Activated T-cell treated with anti-CD3 and anti-CD28 coated beads for 48 hours (primary cell): ENCODE results near the gene FARP1.

Source experiments
- DNase-seq: peaks from one replicate; pipeline ENCODE4 v3.0.0-alpha.2; 2020; ENCODE audit warnings: low read depth

FARP1 gene

GRCh38 chr13:98175823-98176222 is 32.9 kb downstream of the FARP1 start:
- DNase-seq: no peak

GRCh38 chr13:98176777-98177608 is 34.1 kb downstream of the FARP1 start, which contains the start of gene RNF113B:
RNF113B (minus strand) TSS chr13:98177269; CDS start chr13:98177236, 33 bp downstream.
- DNase-seq: no peak

DNA sequence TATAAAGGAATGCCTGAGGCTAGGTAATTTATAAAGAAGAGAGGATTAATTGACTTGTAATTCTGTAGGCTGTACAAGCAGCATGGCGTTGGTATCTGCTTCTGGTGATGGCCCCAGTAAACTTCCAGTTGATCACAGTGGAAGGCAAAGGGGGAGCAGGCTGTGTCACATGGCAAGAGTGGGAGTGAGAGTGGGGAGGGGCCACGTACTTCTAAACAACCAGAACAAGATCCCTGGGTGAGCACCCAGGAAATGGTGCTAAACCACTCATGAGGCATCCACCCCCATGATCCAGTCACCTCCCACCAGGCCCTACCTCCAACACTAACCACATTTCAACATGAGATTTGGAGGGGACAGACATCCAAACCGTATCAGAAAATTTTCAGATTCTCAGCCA is 37.2 kb downstream of the FARP1 start:
- no peak for DNase-seq

GRCh38 chr13:98181111-98181815 is 38.4 kb downstream of the FARP1 start:
- no peak for DNase-seq

GRCh38 chr13:98182153-98182552 is 39.3 kb downstream of the FARP1 start:
- DNase-seq: no peak

- no peak for DNase-seq
Observed at GRCh38 chr13:98182589-98182988, 39.7 kb downstream of the FARP1 start.

GRCh38 chr13:98184792-98185191 is 41.9 kb downstream of the FARP1 start:
- DNase-seq: no peak

DNA sequence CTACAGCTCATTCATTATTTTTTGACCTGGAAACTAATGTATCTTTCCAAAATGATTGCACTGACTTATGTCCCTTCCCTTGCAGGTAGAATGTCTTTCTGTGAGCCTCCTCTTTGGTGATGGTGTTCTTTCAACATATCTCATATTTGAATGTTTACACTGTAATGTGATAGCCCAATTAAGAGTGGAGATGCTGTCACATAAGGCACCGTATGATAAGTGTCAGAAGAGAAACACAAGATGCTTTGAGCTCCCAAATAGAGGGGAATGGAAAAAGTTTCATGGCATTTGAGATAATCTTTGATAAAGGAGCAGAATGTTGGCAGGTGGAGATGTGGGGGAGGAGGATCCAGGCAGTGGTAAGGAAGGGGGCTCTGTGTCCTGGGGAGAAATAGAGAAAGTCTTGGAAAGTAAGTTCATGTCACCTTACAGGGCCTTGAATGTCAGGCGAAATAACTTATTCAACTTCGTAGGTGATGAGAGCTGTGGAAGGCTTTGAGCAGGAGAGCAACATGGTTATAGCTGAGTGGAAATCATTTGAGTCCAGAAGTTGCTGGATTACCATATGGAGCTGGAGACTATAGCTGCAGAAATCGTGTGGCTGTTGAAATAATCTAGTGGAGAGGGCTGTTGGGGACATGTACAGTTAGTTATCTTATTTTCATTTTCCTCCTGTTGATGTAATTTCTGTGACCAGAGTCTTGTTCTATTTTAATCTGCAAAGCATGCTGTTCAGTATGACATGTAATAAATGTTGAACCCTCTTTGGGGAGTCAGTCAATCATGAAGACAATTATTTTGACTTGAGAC is 44.5 kb downstream of the FARP1 start:
- no peak for DNase-seq

DNA sequence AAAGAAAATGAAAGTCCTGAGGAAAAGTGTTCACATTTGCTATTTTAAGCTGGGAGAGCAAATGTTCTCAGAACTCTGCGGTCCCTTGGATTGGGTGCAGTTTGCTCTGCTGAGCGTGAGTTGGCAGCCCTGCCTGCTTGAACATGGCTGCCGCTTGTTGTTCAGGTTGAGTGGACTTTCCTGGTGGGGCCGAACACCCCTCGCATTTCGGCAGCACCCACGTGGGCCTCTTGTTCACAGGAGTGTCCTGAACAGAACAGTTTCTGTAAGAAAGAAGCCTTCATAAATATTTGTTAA is 45.0 kb downstream of the FARP1 start:
- DNase-seq: no peak

DNA sequence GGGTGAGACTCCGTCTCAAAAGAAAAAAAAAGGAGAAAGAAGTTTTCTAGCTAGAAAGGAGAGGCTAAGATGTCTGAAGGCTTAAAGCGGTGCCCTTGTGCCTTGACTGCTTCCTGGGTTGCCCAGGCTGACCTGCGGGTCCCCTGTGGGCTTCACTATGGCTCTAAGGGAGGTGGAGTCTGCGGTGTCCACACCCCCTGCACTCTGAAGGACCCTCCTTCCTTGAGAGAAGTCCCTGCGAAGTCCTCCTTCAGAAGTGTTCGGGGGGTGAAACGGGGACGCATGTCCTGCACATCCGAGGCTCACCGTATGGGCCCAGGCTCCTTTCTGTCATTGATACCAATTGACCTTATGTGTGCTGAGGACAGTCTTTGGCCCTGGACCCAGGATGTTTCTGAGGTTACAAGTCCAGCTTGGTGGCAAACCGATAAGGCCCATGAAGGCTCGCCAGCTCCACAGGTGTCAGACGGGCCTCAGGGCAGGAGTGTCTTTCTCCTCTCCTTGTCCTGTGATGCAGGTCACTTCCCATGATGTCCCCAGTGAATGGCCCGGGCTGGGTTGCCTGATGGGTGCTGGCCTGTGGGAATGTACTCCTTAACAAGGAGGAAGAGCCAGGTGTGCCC is 45.8 kb downstream of the FARP1 start:
- no peak for DNase-seq

DNA sequence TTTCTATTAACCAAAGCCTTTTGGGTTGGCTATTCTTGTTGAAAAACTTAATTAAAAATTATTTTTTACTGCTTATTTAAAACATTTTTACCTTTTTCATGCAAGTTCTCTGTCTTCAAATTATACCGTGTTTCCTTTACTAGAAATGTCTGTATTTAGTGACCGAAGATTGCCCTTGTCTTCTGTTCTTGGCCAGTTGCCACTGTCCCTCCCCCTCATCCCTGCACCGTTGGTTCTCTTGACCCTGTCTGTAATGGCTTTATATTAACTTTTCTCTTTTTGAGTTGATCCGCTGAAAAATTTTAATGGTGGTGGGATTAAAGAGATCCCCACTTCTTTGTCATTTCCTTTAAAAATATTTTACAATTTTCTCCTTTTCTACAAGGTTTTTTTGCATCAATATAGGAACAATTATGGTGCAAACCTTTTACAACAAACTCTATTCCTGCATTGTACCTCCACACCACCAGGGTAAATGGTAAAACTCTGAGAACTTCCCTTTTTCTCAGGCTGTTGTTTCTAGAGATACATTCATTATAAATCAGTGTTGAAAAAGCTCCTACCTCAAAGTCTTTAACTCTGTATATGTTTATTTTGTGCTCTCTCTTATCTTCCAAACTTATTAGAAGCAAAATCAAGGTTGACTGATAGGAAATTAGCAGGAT is 47.1 kb downstream of the FARP1 start:
- DNase-seq: no peak

GRCh38 chr13:98190889-98191444 is 48.1 kb downstream of the FARP1 start:
- DNase-seq: no peak

- no peak for DNase-seq
Observed at GRCh38 chr13:98192008-98192407, 49.1 kb downstream of the FARP1 start.

- DNase-seq: no peak
Observed at GRCh38 chr13:98195054-98195791, 52.3 kb downstream of the FARP1 start.

GRCh38 chr13:98198683-98199082 is 55.8 kb downstream of the FARP1 start:
- DNase-seq: no peak

- DNase-seq: no peak
Observed at GRCh38 chr13:98199480-98199879, 56.6 kb downstream of the FARP1 start.

DNA sequence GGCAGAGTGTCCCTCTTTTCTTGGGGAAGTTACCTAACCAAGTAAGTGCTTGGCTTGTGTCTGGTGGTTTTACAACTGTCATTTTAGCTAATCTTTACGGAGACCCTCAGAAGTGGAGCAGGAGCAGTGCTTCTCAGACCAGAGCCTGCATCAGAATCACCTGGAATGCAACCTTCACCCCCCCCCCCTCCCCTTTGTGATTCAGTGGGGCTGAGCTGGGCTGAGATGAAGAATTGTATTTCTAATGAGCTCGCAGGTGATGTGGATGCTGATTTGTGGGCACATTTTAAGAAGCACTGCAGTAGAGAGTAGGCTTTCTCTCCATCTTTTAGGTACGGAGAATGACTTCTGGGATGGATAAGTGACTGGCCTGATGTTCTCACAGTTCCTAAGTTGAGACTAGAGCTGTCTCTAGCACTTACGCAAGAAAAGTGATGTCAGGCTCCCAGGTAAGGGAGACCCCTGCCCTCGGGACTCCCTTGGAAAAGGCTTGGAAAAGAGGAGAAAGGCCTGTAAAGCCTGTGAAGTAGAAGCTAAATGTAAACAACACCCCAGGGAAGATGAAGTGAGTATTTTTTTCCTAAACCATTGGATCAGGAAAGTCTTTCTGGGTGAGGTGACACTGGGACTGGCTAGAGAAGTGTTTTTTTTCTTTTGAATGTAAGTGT is 57.5 kb downstream of the FARP1 start:
- no peak for DNase-seq

DNA sequence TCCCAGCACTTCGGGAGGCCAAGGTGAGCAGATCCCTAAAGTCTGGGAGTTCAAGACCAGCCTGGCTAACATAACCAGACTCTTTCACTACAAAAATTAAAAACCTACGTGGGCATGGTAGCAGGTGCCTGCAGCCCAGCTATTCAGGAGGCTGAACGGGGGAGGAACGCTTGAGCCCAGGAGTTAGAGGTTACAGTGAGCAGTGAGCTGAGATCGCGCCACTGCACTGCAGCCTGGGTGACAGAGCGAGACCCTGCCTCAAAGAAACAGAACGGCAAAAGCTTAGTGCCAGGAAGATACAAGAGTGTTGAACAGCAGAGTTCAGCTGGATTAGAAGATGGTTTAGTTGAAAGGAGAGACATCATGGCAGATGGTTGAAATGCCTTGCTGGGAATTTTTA is 58.3 kb downstream of the FARP1 start:
- DNase-seq: no peak

DNA sequence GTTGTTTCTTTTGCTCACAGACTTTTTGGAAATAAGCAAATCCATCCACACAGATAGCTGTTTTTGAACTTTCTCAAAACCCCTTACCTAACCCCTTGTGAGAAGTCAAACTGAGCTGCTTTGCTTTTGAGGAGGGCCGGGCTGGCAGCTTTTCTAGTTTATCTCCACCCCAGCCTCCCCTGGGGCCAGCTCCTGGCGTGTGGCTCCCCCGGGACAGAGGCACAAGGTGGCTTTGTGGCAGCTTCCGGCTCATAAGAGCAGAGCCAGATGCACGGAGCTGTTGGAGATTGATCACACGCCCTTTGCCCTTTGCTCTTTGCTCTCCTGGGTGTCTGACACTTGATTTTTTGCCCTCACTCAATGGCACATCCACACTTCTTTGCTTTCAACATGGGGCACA is 59.1 kb downstream of the FARP1 start:
- no peak for DNase-seq

DNA sequence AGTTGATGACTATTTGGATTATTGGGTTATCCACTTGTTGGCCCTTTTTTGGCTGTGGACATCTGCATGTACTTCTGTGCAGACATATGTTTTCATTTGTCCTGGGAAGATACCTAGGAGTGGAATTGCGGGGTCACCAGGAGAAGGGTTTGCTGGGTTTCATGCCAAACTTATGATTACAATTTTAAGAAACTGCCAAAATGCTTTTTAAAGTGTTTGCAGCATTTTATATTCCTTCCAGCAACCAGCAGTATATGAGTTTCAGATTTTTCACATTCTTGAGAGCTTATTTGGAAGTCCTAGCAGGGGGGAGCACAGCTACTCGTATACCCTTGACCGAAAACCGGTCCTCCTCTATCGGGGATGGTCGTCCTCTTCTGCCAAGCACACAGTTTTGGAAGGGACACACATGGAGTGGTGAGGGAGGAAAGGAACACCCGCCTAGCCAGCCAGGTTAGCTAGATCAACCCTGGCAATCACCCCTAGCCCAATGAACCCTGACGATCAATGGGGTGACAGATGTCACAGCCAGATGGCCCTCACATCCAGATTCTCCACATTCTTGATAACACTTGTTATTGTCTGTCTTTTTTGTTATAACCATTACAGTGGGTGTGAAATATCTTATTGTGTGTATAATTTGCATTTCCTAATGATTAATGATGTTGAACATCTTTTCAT is 60.9 kb downstream of the FARP1 start:
- DNase-seq: no peak
